Epithelial cell of prostate (primary cell): ENCODE measurements around the gene MOB3A.

Source experiments
- DNase-seq: peaks from one replicate; pipeline ENCODE4 v3.0.0-alpha.2; 2011; ENCODE audit warnings: low read depth, low spot score
- H3K27ac ChIP-seq: fragments of 450-650 bp; 2 replicates; pipeline ENCODE4 v1.5.1; 2017; ENCODE audit warnings: mild to moderate bottlenecking

MOB3A gene

DNA sequence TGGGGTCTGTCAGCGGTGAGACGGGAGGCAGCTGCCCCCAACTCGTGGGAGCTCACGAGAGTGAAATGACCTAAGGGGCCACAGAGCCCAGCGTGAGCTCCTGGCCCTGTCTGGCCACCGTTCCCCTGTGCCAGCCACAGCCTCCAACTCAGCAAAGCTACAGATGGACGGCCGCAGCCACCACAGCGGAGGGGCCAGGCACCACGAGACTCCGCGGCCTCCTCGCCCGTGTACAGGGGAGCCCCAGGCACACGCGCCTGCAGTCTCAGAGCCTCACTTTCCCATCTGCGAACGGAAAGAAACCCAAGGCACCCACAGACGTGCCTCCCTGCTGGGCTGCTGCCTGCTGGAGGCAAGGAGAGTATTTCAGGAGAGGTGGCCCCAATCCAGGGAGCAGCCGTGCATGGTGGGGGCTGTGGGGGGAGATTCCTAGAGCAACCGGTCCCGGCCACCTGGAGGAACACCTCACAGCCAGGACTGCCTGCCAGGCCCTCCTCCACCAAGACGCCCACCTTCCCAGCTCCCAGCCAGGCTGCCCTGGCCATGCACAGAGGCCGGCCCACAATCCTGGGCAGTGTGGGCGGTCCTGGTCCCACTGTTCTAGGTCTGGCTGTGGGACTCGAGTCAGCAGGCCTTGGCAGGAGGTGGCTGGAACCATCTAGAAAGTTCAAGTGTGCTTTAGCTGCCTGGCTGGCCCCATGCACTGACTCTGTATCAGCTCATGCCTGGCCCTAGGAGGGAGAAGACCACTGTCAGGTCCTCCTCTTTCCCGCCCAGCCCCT is 47.0 kb downstream of the MOB3A start:
- DNase-seq: no peak
- peak overlapping the region; percentile 76 for H3K27ac ChIP-seq

GRCh38 chr19:2048104-2048958 is 47.8 kb downstream of the MOB3A start:
- DNase-seq: no peak
- peak overlapping the region; percentile 76 for H3K27ac ChIP-seq

GRCh38 chr19:2047449-2048103 is 48.5 kb downstream of the MOB3A start:
- DNase-seq: no peak
- H3K27ac ChIP-seq: peak overlapping the region; percentile 76

DNA sequence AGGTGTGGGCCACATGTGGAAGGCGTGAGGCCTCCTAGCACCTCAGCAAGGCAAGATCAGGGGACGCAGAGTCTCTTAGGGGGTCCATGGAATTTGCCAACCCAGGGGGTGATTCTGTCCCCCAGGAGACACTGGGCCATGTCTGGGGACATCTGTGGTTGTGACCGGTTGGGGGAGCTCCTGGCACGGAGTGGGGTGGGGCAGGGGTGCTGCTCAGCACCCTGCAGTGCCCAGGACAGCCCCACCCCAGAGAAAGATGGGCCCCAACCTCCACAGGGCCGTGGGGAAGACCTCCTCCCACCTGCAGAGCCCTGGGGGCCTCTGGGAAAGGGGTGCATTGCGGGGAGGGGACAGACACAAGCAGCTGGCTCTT is 49.1 kb downstream of the MOB3A start:
- H3K27ac ChIP-seq: peak overlapping the region; percentile 76
- DNase-seq: no peak

DNA sequence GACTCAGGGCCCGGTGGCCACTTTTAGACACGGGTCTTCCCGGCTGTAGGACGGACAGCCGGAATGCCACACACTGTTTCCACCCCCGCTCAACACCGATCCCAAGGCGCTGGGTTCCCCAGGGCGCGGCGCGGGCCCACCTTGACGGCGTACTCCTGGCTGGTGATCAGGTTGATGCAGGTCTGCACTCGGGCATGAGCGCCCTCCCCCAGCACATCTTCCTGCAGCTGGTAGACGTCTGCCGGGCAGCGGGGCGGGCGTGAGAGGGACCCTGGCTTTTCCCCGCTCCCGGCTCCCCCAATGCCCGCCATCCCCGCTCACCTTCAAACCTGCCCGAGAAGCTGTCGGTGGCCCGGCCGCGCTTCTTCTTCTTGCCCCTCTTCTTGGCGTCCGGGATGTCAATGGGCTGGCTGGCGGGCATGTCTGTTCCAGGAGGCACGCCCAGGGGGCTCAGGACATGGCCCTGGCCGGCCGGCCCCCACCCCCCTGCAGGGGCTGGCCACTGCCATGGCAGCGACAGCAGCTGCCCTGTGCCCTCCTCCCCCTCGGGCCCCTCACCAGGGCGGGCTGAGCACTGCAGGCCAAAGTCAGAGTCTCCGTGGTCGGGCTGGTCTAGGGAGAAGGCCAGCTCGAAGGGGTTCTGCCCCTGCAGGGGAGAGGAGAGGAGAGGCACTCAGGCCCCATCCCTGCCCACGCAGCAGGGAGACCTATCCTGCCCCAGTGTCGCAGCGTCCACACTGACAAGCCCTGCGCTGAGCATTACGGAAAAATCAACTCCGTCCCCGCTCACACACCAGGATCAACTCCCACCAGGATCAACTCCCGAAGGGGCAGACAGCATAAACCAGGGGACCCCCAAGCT is 49.8 kb downstream of the MOB3A start:
- DNase-seq: no peak

GRCh38 chr19:2045501-2046045 is 50.6 kb downstream of the MOB3A start:
- DNase-seq: no peak
- peak overlapping the region; percentile 76 for H3K27ac ChIP-seq

More for the DNA sequence above, 49.8 kb downstream of the MOB3A start:
- H3K27ac ChIP-seq: peak overlapping the region; percentile 76

- peak overlapping the region; percentile 76 for H3K27ac ChIP-seq
- DNase-seq: no peak
These were observed 51.2 kb downstream of the MOB3A start for GRCh38 chr19:2044709-2045500.

- peak overlapping the region; percentile 76 for H3K27ac ChIP-seq
- DNase-seq: no peak
These were observed 52.0 kb downstream of the MOB3A start for GRCh38 chr19:2043961-2044708.

DNA sequence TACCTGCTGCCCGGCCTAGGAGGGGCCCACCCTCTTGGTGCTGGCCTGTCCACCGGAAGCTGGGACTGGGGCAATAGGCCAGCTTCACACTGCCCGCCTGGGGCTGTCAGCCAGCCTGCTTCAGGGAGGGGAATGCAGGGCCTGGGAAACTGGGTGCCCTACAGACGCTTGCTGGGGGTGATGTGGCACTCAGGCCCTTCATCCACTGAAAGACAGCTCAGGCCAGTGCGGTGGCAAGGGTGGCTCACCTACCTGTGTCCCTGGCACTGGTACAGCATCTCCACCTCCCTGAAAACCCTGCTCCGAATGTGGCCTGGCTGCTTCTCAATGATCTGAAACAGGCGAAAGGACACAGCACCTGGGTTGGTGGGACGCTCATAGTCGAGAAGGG is 52.9 kb downstream of the MOB3A start:
- no peak for DNase-seq
- H3K27ac ChIP-seq: peak overlapping the region; percentile 76

DNA sequence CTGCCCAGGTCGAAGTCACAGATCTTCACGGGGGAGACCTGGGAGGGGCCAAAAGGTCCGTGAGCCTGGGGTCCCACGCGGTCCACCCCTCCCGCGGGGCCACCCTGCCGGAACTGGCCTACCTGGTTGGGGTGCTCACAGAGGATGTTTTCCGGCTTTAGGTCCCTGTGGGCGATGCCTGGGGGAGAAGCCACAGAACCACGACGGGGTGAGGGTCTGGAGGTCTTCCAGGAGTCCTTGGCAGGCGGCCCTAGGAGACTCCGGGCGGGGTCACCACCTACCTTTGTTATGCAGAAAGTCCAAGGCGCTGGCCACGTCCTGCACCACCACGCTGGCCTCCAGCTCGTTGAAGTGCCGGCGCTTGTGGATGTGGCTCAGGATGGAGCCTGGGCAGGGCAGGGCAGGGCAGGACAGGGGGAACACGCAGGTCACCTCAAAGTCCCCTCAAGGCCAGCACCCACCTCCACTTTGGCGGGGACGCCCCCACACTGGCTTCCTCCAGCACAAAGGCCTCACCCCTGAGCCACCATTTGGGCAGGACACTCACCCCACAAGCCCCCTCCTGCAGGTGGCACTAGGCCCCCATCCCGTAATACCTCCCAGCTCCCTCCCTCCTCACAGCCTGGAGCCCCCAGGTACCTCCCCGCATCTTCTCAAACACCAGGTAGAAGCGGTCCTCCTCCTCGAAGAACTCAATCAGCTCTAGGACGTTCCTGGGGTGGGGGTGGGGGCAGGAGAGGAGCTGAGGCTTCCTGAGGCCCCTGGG is 53.5 kb downstream of the MOB3A start:
- no peak for DNase-seq
- H3K27ac ChIP-seq: peak overlapping the region; percentile 76

DNA sequence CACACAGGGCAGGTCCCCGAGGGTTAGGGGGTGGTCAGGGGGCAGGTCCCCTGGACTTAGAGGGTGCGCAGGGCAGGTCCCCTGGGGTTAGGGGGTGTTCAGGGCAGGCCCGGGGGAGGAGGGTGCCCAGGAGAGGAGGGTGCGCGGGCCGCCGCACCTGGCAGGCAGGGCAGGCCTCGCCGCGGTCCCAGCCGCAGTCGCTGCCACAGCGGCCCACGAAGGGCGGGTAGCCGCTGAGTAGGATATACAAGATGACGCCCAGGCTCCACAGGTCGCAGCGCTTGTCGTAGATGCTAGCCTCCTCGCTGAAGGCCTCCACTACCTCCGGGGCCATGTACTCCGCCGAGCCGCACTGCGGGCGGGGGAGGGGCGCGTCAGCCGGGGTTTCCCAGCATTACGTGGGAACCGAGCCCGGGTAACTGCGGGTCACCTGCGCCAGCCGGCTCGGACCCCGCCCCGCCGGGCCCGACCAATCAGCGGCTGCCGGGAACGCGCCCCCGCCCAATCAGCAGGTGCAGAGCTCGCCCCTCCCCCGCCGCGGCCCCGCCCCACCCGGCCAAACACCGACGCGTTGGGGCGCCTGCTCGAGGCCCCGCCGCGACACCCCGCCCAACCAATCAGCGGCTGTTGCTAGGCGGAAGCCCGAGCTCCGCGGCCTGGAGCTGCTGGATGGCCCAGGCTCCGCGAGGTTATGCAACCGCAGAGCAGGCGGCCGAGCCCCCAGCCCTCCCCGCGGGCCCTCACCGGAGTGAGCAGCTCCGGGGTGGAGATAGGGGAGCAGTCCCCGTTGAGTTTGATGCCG is 54.2 kb downstream of the MOB3A start:
- peak; percentile 81 for DNase-seq
- peak overlapping the region; percentile 76 for H3K27ac ChIP-seq

DNA sequence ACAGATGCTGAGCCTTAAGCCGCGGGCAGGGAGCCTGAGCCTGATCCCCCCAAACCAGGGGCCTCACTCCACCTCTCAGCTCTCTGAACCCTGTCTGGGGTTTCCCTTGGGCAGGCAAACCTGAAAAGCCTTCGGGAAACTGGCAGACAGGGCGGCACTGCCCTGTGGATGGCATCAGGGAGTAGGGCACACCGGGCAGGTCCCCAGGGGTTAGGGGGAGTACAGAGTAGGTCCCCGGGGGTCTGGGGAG is 54.8 kb downstream of the MOB3A start:
- peak overlapping the region; percentile 76 for H3K27ac ChIP-seq
- DNase-seq: no peak

GRCh38 chr19:2040647-2041432 is 55.3 kb downstream of the MOB3A start:
- DNase-seq: no peak
- H3K27ac ChIP-seq: peak overlapping the region; percentile 76

DNA sequence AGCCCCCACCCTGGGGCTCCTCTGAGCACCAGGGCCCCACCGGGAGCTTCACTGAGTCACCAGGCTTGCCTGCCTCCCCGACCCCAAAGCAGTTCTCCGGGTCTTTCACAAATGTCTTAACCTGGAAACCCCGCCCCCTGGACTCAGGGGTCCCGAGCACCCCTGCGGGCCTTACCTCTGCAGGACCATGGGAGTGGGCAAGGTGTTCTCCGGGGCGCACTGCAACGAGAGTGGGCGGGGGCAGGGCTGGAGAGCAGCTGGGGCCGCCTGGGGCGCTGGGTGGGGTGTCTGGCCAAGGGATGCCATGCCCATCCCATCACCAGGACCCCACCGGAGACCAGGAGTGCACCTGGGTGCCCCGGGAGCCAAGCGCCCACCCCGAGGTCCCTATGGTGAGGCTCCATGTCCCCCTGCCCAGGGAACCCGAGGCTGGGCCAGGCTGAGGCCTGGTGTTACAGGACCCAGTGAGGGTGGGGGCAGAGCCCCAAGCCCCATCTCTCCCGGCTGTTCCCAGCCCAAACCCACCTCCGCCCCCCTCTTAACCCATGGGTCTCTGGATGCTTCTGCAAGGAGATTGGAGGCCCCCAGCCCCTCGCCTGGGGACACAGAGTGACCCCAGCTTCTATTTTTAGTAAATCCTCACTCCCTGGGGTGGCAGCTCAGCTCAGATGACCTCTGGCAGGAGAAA is 56.0 kb downstream of the MOB3A start:
- H3K27ac ChIP-seq: no peak overlapping the region
- DNase-seq: no peak

DNA sequence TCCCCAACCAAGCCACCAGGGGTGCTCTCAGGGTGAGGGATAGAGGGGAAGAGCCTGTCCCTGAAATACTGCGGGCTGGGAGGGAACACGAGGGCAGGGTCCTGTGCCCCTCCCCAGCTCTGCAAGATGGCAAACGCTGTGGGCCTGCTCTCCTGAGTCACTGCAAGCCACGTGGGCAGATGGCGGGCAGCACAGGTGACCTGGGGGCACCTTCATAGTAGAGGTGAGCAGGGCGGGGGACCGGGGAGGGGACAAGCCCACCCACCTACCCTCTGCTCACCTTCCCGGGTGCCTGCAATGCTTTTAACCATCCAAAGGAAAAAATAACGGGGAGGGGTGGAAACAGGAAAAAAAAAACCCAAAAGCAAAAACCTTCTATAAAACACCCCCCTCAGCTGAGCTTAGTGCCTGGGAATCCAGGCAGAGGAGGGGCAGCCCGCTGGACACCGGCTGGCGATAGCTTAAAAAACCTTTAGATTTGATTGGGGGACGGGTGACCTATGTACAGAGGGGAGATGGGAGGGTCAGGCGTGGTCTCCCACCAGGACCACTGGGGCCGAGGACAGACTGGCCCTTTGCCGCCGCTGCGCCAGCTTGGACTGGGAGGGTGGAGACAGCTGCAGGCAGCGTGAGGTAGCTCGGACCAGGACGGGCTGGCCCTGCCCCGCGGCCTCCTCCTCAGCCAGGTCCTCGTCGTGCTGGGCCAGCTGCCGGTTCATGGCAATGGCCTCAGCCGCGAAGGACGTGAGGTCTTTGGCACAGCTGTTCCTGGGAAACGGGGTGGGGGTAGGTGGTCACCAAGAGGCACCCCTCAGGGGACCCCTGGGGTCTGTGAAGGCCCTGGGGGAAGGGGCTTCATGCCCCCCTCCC is 56.8 kb downstream of the MOB3A start:
- DNase-seq: no peak
- no peak overlapping the region for H3K27ac ChIP-seq
